Esophagus (tissue), 2 donors: ENCODE results near the gene AP2A2. TPM values are rescaled to one million over a fixed set of nuclear protein-coding genes. Genes with fewer than 3 reads are reported as not detected.
A peak's percentile ranks its signal among the peaks of the same experiment; 100 is the strongest.
"Not testable (repeated sequence)": the region's sequence is repeated elsewhere in the genome, so short reads cannot be mapped to it uniquely, and the experiment has no call there.

Source experiments
- H3K27ac ChIP-seq, 2 donors: one replicate each; pipeline ENCODE4 v1.5.1; 2013; ENCODE audit warnings: low read depth in 2 of 2, mild to moderate bottlenecking in 2 of 2, inconsistent platforms in 1 of 2, low read length in 1 of 2, moderate library complexity in 1 of 2
- H3K27me3 ChIP-seq, 2 donors: one replicate each; pipeline ENCODE4 v1.6.1; 2013; ENCODE audit warnings: low read length in 2 of 2, control low read depth in 1 of 2, mild to moderate bottlenecking in 1 of 2; ENCODE audit not compliant: insufficient read depth in 2 of 2, control insufficient read depth in 1 of 2
- H3K36me3 ChIP-seq, 2 donors: one replicate each; pipeline ENCODE4 v1.6.1; 2013; ENCODE audit warnings: low read length in 1 of 2; ENCODE audit not compliant: control insufficient read depth in 2 of 2, insufficient read depth in 2 of 2
- H3K4me1 ChIP-seq, 2 donors: one replicate each; pipeline ENCODE4 v1.6.1; 2013; ENCODE audit warnings: low read length in 1 of 2; ENCODE audit not compliant: control insufficient read depth in 2 of 2, insufficient read depth in 2 of 2
- H3K4me3 ChIP-seq, 2 donors: one replicate each; pipeline ENCODE4 v1.5.1; 2013; ENCODE audit warnings: low read length in 2 of 2, mild to moderate bottlenecking in 2 of 2, low read depth in 1 of 2, moderate library complexity in 1 of 2
- H3K9me3 ChIP-seq, 2 donors: one replicate each; pipeline ENCODE4 v1.6.1; 2013; ENCODE audit warnings: mild to moderate bottlenecking in 2 of 2, low read depth in 1 of 2, low read length in 1 of 2, moderate library complexity in 1 of 2; ENCODE audit not compliant: control insufficient read depth in 2 of 2, insufficient read depth in 1 of 2
- WGBS, 2 donors: extraction: QIAGEN DNeasy Blood & Tissue Kit; methylation state at CpG; one replicate each; pipeline ENCODE4 v1.1.7; 2013; 5-methylcytosine and 5-hydroxymethylcytosine counted together
- polyA plus RNA-seq, 2 donors: library from polyadenylated mRNA; stranded (reverse); fragments of 200-250 nt; gene quantifications; one replicate each; pipeline ENCODE4 v1.2.3, GENCODE V29; 2013
- donor health status: healthy with polysubstance abuse.
- donor health status: Bipolar disorder and iron deficiency.

The AP2A2 gene
- polyA plus RNA-seq, 2 donors = 17.3 to 20.2 TPM

GRCh38 chr11:955154-956063 lies 29.7 kb downstream of the AP2A2 start:
- peak overlapping the region in 1 of 2 donors; percentile 41 for H3K27ac ChIP-seq
- H3K4me1 ChIP-seq = peaks cover 4 to 21% of the 10 kb centered on the region in 2 donors
- peaks cover 0 to 5% of the 10 kb centered on the region in 2 donors for H3K36me3 ChIP-seq
- no peak overlapping the region for H3K4me3 ChIP-seq
- no peaks in the 10 kb centered on the region for H3K27me3 ChIP-seq
- 61 to 65% methylated on average over 15 of the region's 15 CpGs for WGBS, 2 donors
- H3K9me3 ChIP-seq = no peaks in the 10 kb centered on the region

- 64 to 69% methylated on average over 11 of the region's 11 CpGs for WGBS, 2 donors
- Histone ChIP-seq H3K9me3 (no peaks in the 10 kb centered on the region), H3K27ac (no peak overlapping the region), H3K4me3 (no peak overlapping the region), H3K27me3 (no peaks in the 10 kb centered on the region), H3K4me1 (peaks cover 4 to 21% of the 10 kb centered on the region in 2 donors), H3K36me3 (peaks cover 0 to 9% of the 10 kb centered on the region in 2 donors)
Observed at GRCh38 chr11:957212-957920, 31.7 kb downstream of the AP2A2 start.

- H3K36me3 ChIP-seq = peaks cover 0 to 9% of the 10 kb centered on the region in 2 donors
Observed at GRCh38 chr11:958101-958500, 32.4 kb downstream of the AP2A2 start.

DNA sequence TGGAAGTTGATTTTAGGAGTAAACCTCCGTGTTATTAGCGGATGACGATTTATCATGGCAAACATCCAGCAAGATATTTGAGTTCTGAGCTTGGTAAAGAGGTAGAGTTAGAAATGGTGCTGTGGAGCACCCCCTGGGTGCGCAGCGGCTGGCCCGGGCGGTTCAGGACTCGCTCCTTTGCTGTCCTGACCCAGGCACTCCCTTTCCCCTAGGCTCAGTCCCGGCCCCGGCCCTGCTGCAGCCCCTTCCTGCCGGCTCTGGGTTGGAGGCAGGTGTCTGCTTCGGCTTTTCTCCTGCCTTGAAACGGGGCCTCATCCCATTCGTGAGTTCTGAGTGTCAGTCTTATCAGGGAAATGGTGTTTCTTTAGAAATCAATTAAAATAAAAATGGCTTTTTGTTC lies 33.4 kb downstream of the AP2A2 start:
- Histone ChIP-seq H3K27me3 (no peaks in the 10 kb centered on the region), H3K36me3 (peaks cover 4 to 13% of the 10 kb centered on the region in 2 donors), H3K4me1 (peaks cover 4 to 19% of the 10 kb centered on the region in 2 donors), H3K27ac (no peak overlapping the region), H3K4me3 (no peak overlapping the region), H3K9me3 (no peaks in the 10 kb centered on the region)
- 54 to 59% methylated on average over 14 of the region's 14 CpGs for WGBS, 2 donors

More at GRCh38 chr11:958101-958500, 32.4 kb downstream of the AP2A2 start:
- no peaks in the 10 kb centered on the region for H3K9me3 ChIP-seq
- 91 to 94% methylated on average over 7 of the region's 7 CpGs for WGBS, 2 donors
- no peak overlapping the region for H3K27ac ChIP-seq
- H3K4me1 ChIP-seq = peaks cover 4 to 21% of the 10 kb centered on the region in 2 donors
- no peak overlapping the region for H3K4me3 ChIP-seq
- H3K27me3 ChIP-seq = no peaks in the 10 kb centered on the region

DNA sequence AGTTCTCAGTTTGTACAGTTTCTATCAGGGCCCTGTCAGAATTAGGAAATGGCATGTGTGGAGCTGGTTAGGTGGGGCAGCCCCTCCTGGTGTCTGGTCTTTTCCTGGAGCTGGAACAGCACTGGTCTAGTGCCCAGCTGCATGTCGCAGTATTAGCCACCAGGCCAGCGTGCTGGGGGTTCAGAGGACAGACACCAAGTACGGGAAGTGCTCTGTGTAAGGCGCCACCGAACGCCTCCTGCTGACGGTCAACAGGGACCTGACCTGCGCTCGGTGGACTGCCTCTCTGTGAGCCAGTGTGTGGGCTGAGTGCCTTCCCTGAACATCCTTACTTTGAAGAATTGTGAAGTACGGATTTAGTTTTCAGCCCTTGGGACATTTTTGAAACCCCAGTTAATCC lies 33.9 kb downstream of the AP2A2 start:
- peaks cover 8 to 14% of the 10 kb centered on the region in 2 donors for H3K36me3 ChIP-seq
- H3K9me3 ChIP-seq = no peaks in the 10 kb centered on the region
- no peak overlapping the region for H3K27ac ChIP-seq
- H3K4me3 ChIP-seq = no peak overlapping the region
- H3K4me1 ChIP-seq = peaks cover 4 to 18% of the 10 kb centered on the region in 2 donors
- WGBS, 2 donors = 69 to 77% methylated on average over 10 of the region's 10 CpGs
- no peaks in the 10 kb centered on the region for H3K27me3 ChIP-seq

GRCh38 chr11:961310-961920 lies 35.7 kb downstream of the AP2A2 start:
- WGBS, 2 donors = 86 to 96% methylated on average over 18 of the region's 18 CpGs
- Histone ChIP-seq H3K36me3 (peaks cover 8 to 14% of the 10 kb centered on the region in 2 donors), H3K4me1 (peaks cover 4 to 12% of the 10 kb centered on the region in 2 donors)
- H3K27ac ChIP-seq, H3K27me3 ChIP-seq, H3K9me3 ChIP-seq, H3K4me3 ChIP-seq: not testable (repeated sequence)

DNA sequence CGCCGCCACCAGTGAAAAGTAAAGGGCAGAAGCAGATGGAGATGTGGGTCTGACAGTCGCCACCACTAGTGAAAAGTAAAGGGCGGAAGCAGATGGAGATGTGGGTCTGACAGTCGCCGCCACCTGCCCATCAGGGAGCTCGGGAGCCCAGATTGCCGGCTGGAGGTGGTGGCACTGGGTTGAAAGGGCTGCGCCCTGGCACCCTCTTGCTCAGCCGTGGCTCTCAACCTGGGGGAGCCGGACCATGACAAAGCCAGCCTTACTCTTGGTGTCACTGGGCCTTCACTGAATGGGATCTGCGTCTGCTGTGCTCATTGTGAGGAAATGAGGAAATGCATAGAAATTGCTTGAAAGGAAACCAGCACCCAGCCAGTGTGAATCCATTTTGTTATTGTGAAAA lies 36.3 kb downstream of the AP2A2 start:
- Histone ChIP-seq H3K4me3 (no peak overlapping the region), H3K4me1 (peaks cover 1 to 9% of the 10 kb centered on the region in 2 donors), H3K27ac (no peak overlapping the region), H3K27me3 (no peaks in the 10 kb centered on the region), H3K9me3 (no peaks in the 10 kb centered on the region), H3K36me3 (peaks cover 8 to 14% of the 10 kb centered on the region in 2 donors)
- whole genome bisulfite sequencing, 2 donors = 94 to 98% methylated on average over 10 to 12 of the region's 12 CpGs

DNA sequence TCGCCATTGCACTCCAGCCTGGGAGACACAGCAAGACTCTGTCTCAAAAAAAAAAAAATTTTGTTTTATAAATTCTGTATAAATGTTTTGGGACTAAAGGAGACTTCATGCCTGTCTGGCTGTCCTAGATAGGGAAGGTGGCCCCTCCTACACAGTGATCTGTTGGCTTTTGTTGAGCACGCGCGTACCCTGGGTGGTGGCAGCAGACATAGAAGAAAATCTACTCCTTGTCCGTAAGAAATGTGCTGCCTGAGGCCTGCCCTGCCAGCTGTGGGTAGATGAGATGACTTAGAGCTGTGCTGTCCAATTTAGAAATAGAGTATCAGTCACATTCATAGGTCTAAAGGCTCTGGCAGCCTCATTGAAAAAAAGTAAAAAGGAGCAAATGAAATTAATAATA lies 37.0 kb downstream of the AP2A2 start:
- 97 to 100% methylated on average over 5 of the region's 5 CpGs for WGBS, 2 donors
- Histone ChIP-seq H3K9me3 (no peaks in the 10 kb centered on the region), H3K27ac (no peak overlapping the region), H3K36me3 (peaks cover 8 to 14% of the 10 kb centered on the region in 2 donors), H3K4me3 (no peak overlapping the region), H3K4me1 (peaks cover 0 to 5% of the 10 kb centered on the region in 2 donors), H3K27me3 (no peaks in the 10 kb centered on the region)

GRCh38 chr11:963852-964251 lies 38.2 kb downstream of the AP2A2 start:
- no peak overlapping the region for H3K4me3 ChIP-seq
- 96% methylated on average over 7 of the region's 7 CpGs for WGBS, 2 donors
- H3K9me3 ChIP-seq = no peaks in the 10 kb centered on the region
- peaks cover 0 to 2% of the 10 kb centered on the region in 2 donors for H3K4me1 ChIP-seq
- no peak overlapping the region for H3K27ac ChIP-seq
- no peaks in the 10 kb centered on the region for H3K27me3 ChIP-seq
- peaks cover 8 to 16% of the 10 kb centered on the region in 2 donors for H3K36me3 ChIP-seq
